Osteoblast (primary cell): Measurements from ENCODE around the gene TCF12. TPM values are rescaled to one million over a fixed set of nuclear protein-coding genes. Genes with fewer than 3 reads are reported as not detected.

Experiments
- DNase-seq: peaks from one replicate; pipeline ENCODE4 v3.0.0; 2011; ENCODE audit warnings: low spot score, mixed read lengths; ENCODE audit not compliant: insufficient read length; ENCODE audit errors: missing footprints
- H2AFZ ChIP-seq: 2 replicates; pipeline ENCODE4 v1.6.0; 2011; ENCODE audit warnings: mild to moderate bottlenecking, low read length
- H3K27ac ChIP-seq: 2 replicates; pipeline ENCODE4 v1.5.1; 2011; ENCODE audit warnings: mild to moderate bottlenecking, low read depth, low read length, moderate library complexity
- H3K27me3 ChIP-seq: 2 replicates; pipeline ENCODE4 v1.6.0; 2012; ENCODE audit warnings: mild to moderate bottlenecking, control low read depth, inconsistent platforms, low read length, moderate library complexity; ENCODE audit not compliant: insufficient read depth
- H3K36me3 ChIP-seq: 2 replicates; pipeline ENCODE4 v1.5.1; 2011; ENCODE audit warnings: mild to moderate bottlenecking, low read length, control low read depth, moderate library complexity; ENCODE audit not compliant: insufficient read depth
- H3K4me1 ChIP-seq: 2 replicates; pipeline ENCODE4 v1.5.1; 2011; ENCODE audit warnings: mild to moderate bottlenecking, low read length, control low read depth, moderate library complexity; ENCODE audit not compliant: insufficient read depth
- H3K4me2 ChIP-seq: 2 replicates; pipeline ENCODE4 v1.6.0; 2011; ENCODE audit warnings: mild to moderate bottlenecking, low read length; ENCODE audit not compliant: insufficient read depth
- H3K4me3 ChIP-seq: fragments of 200-600 bp; sonication (generic); 3 replicates; pipeline ENCODE4 v1.5.1; 2012; ENCODE audit warnings: mild to moderate bottlenecking, low read length, inconsistent platforms; ENCODE audit not compliant: insufficient read depth
- H3K79me2 ChIP-seq: 2 replicates; pipeline ENCODE4 v1.6.0; 2012; ENCODE audit warnings: mild to moderate bottlenecking, low read length, control low read depth, inconsistent platforms; ENCODE audit not compliant: insufficient read depth
- H3K9me3 ChIP-seq: 2 replicates; pipeline ENCODE4 v1.5.1; 2011; ENCODE audit warnings: low read depth, low read length, control low read depth
- H4K20me1 ChIP-seq: 2 replicates; pipeline ENCODE4 v1.6.0; 2012; ENCODE audit warnings: mild to moderate bottlenecking, low read length, control low read depth; ENCODE audit not compliant: insufficient read depth
- CTCF ChIP-seq: IDR thresholded peaks from 2 replicates; pipeline ENCODE4 v1.5.1; 2011; ENCODE audit warnings: mild to moderate bottlenecking, low read depth, low read length, moderate library complexity; ENCODE audit errors: extremely low read depth
- total RNA-seq: library from RNA; depleted of rRNA; stranded (reverse); fragments of >200 nt; gene quantifications from 2 replicates; pipeline ENCODE4 v1.2.3, GENCODE V29; 2012

TCF12 gene
- total RNA-seq, 1 donor: 86.5 TPM

GRCh38 chr15:57280464-57280863 lies 362.0 kb downstream of the TCF12 start:
- Histone ChIP-seq H3K4me2 (no peak overlapping the region), H3K27me3 (no peaks in the 10 kb centered on the region), H3K36me3 (peaks cover 4% of the 10 kb centered on the region), H3K9me3 (no peaks in the 10 kb centered on the region), H3K4me3 (no peak overlapping the region), H3K79me2 (no peaks in the 10 kb centered on the region), H3K4me1 (peaks cover 4% of the 10 kb centered on the region), H2AFZ (no peak overlapping the region), H3K27ac (no peak overlapping the region), H4K20me1 (no peaks in the 10 kb centered on the region)
- no peak for DNase-seq
- no peak for TF ChIP-seq CTCF

GRCh38 chr15:57281321-57281720 lies 362.9 kb downstream of the TCF12 start:
- no peaks in the 10 kb centered on the region for H4K20me1 ChIP-seq
- no peaks in the 10 kb centered on the region for H3K79me2 ChIP-seq
- no peaks in the 10 kb centered on the region for H3K27me3 ChIP-seq
- TF ChIP-seq CTCF: no peak
- no peak overlapping the region for H3K4me2 ChIP-seq
- DNase-seq: no peak
- no peak overlapping the region for H2AFZ ChIP-seq
- H3K9me3 ChIP-seq: no peaks in the 10 kb centered on the region
- H3K4me1 ChIP-seq: peaks cover 4% of the 10 kb centered on the region
- peaks cover 7% of the 10 kb centered on the region for H3K36me3 ChIP-seq
- no peak overlapping the region for H3K27ac ChIP-seq
- no peak overlapping the region for H3K4me3 ChIP-seq

- no peak overlapping the region for H2AFZ ChIP-seq
- peaks cover 10% of the 10 kb centered on the region for H3K36me3 ChIP-seq
- no peak overlapping the region for H3K4me3 ChIP-seq
- H3K27ac ChIP-seq: no peak overlapping the region
- H3K4me2 ChIP-seq: no peak overlapping the region
- peaks cover 4% of the 10 kb centered on the region for H3K4me1 ChIP-seq
- no peaks in the 10 kb centered on the region for H4K20me1 ChIP-seq
- H3K9me3 ChIP-seq: no peaks in the 10 kb centered on the region
- H3K79me2 ChIP-seq: no peaks in the 10 kb centered on the region
- no peak for DNase-seq
- H3K27me3 ChIP-seq: no peaks in the 10 kb centered on the region
- TF ChIP-seq CTCF: no peak
Observed at GRCh38 chr15:57282686-57283085, 364.2 kb downstream of the TCF12 start.

- Histone ChIP-seq H3K27me3 (no peaks in the 10 kb centered on the region), H2AFZ (no peak overlapping the region), H3K36me3 (peaks cover 18% of the 10 kb centered on the region), H3K4me2 (no peak overlapping the region), H3K4me1 (peaks cover 4% of the 10 kb centered on the region), H4K20me1 (no peaks in the 10 kb centered on the region), H3K4me3 (no peak overlapping the region), H3K27ac (no peak overlapping the region), H3K9me3 (no peaks in the 10 kb centered on the region), H3K79me2 (no peaks in the 10 kb centered on the region)
- DNase-seq: no peak
- no peak for TF ChIP-seq CTCF
Observed at GRCh38 chr15:57283774-57284503, 365.5 kb downstream of the TCF12 start.
